ENCODE measurements around the gene SH3PXD2B. TPM values are rescaled to one million over a fixed set of nuclear protein-coding genes. Genes with fewer than 3 reads are reported as not detected.
A peak's percentile ranks its signal among the peaks of the same experiment; 100 is the strongest.

The SH3PXD2B gene
- total and polyA plus RNA-seq, 11 donors, result 1.1 to 22.7 (median 6.9) TPM

DNA sequence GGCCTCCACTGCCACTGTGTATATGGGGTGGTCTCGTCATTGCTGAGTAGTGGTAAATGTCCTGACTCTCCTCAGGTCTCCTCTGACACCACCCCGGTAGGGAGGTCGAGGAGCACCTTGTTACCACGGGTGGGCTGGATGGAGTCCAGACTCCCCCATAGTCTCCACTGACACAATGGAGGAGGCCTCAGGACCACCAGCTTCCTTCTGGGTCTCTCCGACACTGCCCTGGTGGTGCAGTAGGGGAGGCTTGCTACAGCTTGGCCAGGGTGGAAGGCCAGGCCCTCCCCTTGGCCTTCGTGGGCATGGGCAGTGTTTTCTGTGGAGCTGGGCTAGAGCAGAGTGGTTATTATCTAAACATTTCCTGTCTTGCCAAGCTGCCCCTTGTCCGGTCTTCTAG lies 15.4 kb upstream of the SH3PXD2B start:
- peaks cover 0 to 3% (median 0%) of the 10 kb centered on the region in 9 donors for H3K27me3 ChIP-seq
- ATAC-seq (no peak), DNase-seq (no peak)
- 48 to 84% (median 73%) methylated on average over 6 to 7 of the region's 7 CpGs for WGBS, 4 donors
- peaks cover 0 to 8% (median 0%) of the 10 kb centered on the region in 12 donors for H3K9me3 ChIP-seq
- no peak overlapping the region for H3K4me3 ChIP-seq
- H3K4me1 ChIP-seq, result no peaks in the 10 kb centered on the region
- TF ChIP-seq, protein P1, sequence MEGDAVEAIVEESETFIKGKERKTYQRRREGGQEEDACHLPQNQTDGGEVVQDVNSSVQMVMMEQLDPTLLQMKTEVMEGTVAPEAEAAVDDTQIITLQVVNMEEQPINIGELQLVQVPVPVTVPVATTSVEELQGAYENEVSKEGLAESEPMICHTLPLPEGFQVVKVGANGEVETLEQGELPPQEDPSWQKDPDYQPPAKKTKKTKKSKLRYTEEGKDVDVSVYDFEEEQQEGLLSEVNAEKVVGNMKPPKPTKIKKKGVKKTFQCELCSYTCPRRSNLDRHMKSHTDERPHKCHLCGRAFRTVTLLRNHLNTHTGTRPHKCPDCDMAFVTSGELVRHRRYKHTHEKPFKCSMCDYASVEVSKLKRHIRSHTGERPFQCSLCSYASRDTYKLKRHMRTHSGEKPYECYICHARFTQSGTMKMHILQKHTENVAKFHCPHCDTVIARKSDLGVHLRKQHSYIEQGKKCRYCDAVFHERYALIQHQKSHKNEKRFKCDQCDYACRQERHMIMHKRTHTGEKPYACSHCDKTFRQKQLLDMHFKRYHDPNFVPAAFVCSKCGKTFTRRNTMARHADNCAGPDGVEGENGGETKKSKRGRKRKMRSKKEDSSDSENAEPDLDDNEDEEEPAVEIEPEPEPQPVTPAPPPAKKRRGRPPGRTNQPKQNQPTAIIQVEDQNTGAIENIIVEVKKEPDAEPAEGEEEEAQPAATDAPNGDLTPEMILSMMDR (IDR thresholded peaks at IDR 0.05), result no peak
- no peak for TF ChIP-seq POLR2A (IDR thresholded peaks at IDR 0.05)
- H3K27ac ChIP-seq, result no peak overlapping the region
- intact Hi-C loops (cut with DNase I), result loop anchor here in 8 of 10 donors (5.0 to 10.0 kb wide), 3 partner anchors 465 to 478 kb away; no protein-coding TSS in a partner anchor
- no peaks in the 10 kb centered on the region for H3K36me3 ChIP-seq

DNA sequence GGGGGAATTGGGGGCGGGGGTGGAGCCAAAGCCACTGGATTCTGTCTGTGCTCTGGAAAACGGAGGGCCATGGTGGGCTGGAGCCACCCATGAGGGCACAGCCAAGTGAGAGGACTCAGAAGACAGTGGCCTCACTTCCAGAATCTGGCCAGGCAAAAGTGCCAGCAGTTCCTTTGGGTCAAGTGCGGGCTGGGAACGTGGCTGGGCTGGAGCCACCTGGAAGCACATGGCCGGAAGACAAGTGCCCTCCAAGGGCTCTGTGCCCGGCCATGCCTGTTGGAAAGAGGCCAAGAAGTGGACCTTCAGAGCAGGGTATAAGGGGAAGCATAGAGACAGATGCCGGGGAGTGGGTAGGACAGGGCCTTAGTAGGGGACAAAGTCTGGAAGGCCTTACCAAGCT lies 11.7 kb upstream of the SH3PXD2B start:
- H3K27ac ChIP-seq, result no peak overlapping the region

DNA sequence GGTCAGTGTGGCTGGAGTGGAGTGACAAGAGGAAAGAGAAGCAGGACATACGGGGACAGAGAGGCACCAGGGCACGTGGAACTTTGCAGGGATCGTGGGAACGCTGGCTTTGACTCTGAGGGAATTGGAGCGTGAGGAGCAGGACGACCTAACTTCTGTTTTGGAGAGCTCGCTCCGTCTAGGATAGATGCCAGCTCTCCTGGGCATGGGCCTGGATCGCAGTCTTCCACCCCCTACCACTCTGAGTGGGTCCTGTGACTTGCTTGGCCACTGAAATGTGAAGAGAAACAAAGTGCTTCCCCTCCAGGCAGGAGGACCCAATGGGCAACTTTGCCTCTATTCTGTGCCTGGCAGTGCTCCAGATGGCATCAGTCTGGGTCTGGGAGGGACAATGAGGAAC lies 8.7 kb upstream of the SH3PXD2B start:
- no peak overlapping the region for H3K27ac ChIP-seq
- ATAC-seq (no peak), DNase-seq (no peak)
- intact Hi-C loops (cut with DNase I), result loop anchor here in 4 of 10 donors (5.0 to 10.0 kb wide), 3 partner anchors 234 to 482 kb away; no protein-coding TSS in a partner anchor
- no peaks in the 10 kb centered on the region for H3K27me3 ChIP-seq
- 78 to 91% (median 88%) methylated on average over 9 of the region's 9 CpGs for WGBS, 4 donors
- TF ChIP-seq, protein P1 (IDR thresholded peaks at IDR 0.05), result no peak
- TF ChIP-seq POLR2A (IDR thresholded peaks at IDR 0.05), result no peak
- no peak overlapping the region for H3K4me3 ChIP-seq
- no peaks in the 10 kb centered on the region for H3K36me3 ChIP-seq
- H3K4me1 ChIP-seq, result peaks cover 0 to 35% (median 3%) of the 10 kb centered on the region in 12 donors
- peaks cover 0 to 15% (median 0%) of the 10 kb centered on the region in 12 donors for H3K9me3 ChIP-seq

More for the DNA sequence above, 11.7 kb upstream of the SH3PXD2B start:
- 69 to 79% (median 71%) methylated on average over 7 of the region's 7 CpGs for WGBS, 4 donors
- H3K4me3 ChIP-seq, result no peak overlapping the region
- ATAC-seq (peak in 2 of 4 donors; percentile 21 to 42), DNase-seq (no peak)
- H3K4me1 ChIP-seq, result peaks cover 0 to 11% (median 0%) of the 10 kb centered on the region in 12 donors
- TF ChIP-seq, protein P1 (IDR thresholded peaks at IDR 0.05), result no peak
- TF ChIP-seq POLR2A (IDR thresholded peaks at IDR 0.05), result no peak
- intact Hi-C loops (cut with DNase I), result loop anchor here in 4 of 10 donors (5.0 to 10.0 kb wide), 3 partner anchors 469 to 481 kb away; no protein-coding TSS in a partner anchor
- no peaks in the 10 kb centered on the region for H3K36me3 ChIP-seq
- H3K27me3 ChIP-seq, result peaks cover 0 to under 1% (median 0%) of the 10 kb centered on the region in 9 donors
- H3K9me3 ChIP-seq, result peaks cover 0 to 21% (median 0%) of the 10 kb centered on the region in 12 donors

GRCh38 chr5:172459783-172460165 lies 5.4 kb upstream of the SH3PXD2B start:
- intact Hi-C loops (cut with DNase I), result loop anchor here in 5 of 10 donors (5.0 to 10.0 kb wide), 5 partner anchors 175 to 485 kb away; partner anchors contain the start of gene UBTD2 (in 1 of the 5)
- peaks cover 0 to 14% (median 0%) of the 10 kb centered on the region in 12 donors for H3K9me3 ChIP-seq
- peaks cover 0 to 50% (median 11%) of the 10 kb centered on the region in 12 donors for H3K4me1 ChIP-seq
- WGBS, 4 donors, result 90 to 100% (median 97%) methylated on average over 5 of the region's 5 CpGs
- no peaks in the 10 kb centered on the region for H3K27me3 ChIP-seq
- ATAC-seq (no peak), DNase-seq (no peak)
- H3K4me3 ChIP-seq, result no peak overlapping the region
- no peaks in the 10 kb centered on the region for H3K36me3 ChIP-seq
- H3K27ac ChIP-seq, result no peak overlapping the region
- TF ChIP-seq POLR2A (IDR thresholded peaks at IDR 0.05), result no peak
- TF ChIP-seq, protein P1 (IDR thresholded peaks at IDR 0.05), result no peak
